ENCODE results near the gene CMC1.
"Not testable (repeated sequence)": the region's sequence is repeated elsewhere in the genome, so short reads cannot be mapped to it uniquely, and the experiment has no call there.

The CMC1 gene

GRCh38 chr3:28247286-28247685, 5.9 kb downstream of the CMC1 start:
- DNase-seq: no peak

DNA sequence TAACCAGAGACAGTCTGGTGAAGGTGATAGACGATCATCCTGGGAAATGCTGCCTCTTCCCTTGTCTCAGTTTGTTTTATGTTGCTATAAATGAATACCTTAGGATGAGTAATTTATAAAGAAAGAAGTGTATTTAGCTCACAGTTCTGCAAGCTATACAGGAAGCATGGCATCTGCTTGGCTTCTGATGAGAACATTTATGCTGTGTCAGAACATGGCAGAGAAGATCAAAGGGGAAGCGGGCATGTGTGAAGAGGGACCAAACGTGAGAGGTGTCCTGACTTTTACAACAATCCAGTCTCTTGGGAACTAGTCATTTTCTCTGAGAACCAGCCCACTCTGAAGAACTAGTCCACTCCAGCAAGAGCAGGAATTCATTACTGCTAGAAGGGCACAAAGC, 9.6 kb downstream of the CMC1 start:
- no peak for DNase-seq

DNA sequence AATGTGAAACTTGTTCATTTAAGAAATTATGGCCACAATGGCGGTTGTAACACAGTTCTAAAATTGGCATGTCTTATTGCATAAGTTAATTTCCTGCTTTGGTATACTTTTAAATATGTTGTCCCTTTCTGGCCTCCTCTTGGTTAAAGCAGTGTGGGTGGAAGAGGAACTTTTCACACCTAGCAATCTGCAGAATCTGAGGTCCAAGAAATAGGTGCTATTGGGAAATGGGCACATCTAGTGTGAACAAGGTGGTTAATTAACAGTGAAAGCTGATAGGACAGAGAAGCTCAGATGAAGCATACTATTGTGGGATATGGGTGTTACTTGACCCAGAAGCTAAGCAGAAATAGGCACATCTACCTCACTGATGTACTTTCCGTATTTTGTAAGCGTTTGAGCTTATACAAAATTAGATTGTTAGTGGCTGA, 10.6 kb downstream of the CMC1 start:
- DNase-seq: no peak

GRCh38 chr3:28253040-28253715, 11.8 kb downstream of the CMC1 start:
- no peak for DNase-seq

GRCh38 chr3:28262001-28262400, 20.6 kb downstream of the CMC1 start:
- DNase-seq: no peak

- no peak for DNase-seq
These were observed 24.2 kb downstream of the CMC1 start for GRCh38 chr3:28265641-28266040.

GRCh38 chr3:28267984-28268849, 26.8 kb downstream of the CMC1 start:
- no peak for DNase-seq

DNA sequence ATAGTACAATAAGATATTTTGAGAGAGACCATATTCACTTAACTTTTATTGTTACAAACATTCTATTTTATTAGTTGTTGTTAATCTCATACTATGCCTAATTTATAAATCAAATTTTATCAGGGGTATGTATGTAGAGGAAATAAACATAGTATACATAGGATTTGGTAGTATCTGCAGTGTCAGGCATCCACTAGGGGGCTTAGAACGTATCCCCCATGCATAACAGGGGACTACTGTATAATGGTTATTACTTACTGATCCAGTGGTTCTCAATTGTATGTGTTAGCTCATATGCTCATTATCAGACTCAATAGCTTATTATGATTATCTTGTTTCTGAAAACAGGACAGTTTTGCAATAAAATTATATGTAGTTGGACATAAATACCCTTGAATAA, 27.6 kb downstream of the CMC1 start:
- no peak for DNase-seq

DNA sequence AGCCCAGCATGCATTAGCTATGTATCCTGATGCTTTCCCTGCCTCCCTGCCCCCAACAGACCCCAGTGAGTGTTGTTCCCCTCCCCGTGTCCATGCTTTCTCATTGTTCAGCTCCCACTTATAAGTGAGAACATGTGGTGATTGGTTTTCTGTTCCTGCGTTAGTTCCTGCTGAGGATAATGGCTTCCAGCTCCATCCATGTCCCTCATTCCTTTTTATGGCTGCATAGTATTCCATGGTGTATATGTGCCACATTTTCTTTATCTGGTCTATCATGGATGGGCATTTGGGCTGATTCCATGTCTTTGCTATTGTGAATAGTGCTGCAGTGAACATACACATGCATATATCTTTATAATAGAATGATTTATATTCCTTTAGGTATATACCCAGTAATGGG, 28.5 kb downstream of the CMC1 start:
- DNase-seq: not testable (repeated sequence)

GRCh38 chr3:28273837-28274236, 32.4 kb downstream of the CMC1 start:
- no peak for DNase-seq

- DNase-seq: no peak
These were observed 37.5 kb downstream of the CMC1 start for GRCh38 chr3:28278918-28279317.

GRCh38 chr3:28279770-28280169, 38.4 kb downstream of the CMC1 start:
- no peak for DNase-seq

DNA sequence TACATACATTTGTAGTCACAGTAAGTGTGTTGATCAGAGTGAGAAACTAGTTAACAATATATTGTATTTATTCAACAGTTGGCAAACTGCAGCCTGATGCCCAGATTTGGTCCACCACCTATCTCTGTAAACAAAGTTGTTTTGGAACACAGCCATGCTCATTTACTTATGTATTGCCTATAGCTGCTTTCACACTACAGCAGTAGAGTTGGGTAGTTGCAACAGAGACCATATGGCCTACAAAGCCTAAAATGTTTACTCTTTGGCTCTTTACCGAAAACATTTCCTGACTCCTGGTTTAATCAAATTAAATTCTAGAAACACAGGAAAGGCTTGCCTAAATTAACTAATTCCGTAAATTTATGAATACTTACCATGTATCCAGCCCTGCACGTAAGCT, 39.4 kb downstream of the CMC1 start:
- DNase-seq: no peak

GRCh38 chr3:28286595-28286994, 45.2 kb downstream of the CMC1 start:
- DNase-seq: no peak

- no peak for DNase-seq
These were observed 45.6 kb downstream of the CMC1 start for GRCh38 chr3:28287046-28287445.

GRCh38 chr3:28290863-28291300, 49.5 kb downstream of the CMC1 start:
- no peak for DNase-seq

DNA sequence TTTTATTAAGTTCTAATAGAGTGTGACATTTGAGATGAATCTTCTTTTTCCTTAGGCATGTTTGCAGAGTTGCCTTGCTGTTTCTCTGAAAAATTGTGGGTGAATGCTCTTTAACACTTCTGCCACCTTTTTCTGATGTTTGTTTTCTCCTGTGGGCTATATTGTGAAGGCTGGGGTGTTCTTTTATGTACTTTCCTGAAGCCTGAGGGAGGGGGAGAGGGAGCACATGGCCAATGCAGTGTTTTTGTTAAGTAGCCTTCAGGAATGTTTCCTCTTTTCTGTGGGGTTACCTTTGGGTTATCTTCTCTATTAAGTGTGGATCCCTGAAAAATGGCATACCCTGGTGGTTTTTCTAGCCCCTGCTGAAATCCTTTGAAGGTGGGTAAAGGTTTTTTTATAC, 50.2 kb downstream of the CMC1 start:
- no peak for DNase-seq

- no peak for DNase-seq
These were observed 51.2 kb downstream of the CMC1 start for GRCh38 chr3:28292622-28293021.

GRCh38 chr3:28294667-28295413, 53.4 kb downstream of the CMC1 start:
- no peak for DNase-seq

- no peak for DNase-seq
These were observed 54.6 kb downstream of the CMC1 start for GRCh38 chr3:28295898-28296490.

DNA sequence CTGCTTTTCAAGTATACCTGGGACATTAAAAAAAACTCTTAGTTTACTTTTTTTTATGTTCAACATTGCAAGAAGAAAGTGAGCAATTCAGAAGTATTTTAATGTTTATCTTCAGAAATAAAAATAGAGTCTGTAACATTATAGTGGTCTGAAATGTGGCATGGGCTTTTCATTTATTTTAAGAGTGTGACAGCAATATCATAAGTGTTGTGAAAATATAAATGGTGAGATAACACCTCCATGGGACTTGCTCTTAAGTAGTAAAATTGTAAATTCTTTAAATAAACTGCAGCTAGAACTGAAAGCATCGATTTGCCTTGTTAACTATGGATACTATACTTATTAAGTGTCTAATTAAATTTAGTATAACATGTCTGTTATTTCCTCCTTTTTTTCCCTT, 58.3 kb downstream of the CMC1 start:
- no peak for DNase-seq

DNA sequence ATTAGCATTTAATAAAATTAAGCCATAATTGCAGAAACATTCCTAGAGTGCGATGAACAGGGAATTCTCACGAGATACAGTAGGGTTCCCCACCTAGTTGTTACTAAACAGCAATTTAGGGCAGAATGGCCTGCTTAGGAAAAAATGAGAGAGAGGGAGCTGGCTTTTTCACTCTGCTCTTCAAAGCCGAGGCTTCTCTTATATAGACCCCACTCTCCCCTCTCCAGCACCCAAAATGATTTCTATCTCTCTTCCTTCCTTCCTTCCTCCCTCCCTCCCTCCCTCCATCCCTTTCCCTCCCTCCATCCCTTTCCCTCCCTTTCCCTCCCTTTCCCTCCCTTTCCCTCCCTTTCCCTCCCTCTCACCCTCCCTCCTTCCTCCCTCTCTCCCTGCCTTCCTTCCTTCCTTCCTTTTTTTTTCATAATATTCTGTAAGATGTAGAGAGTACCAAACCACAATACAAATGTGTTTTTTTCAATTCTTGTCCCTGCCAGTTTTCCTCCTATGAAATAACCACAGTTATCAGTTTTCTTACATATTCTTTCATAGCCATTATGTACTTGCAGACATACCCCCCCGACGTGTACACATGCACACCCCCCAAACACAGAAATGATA, 59.0 kb downstream of the CMC1 start:
- DNase-seq: no peak

GRCh38 chr3:28301688-28302087, 60.3 kb downstream of the CMC1 start:
- no peak for DNase-seq

Data from activated CD4-positive, alpha-beta T cell treated with anti-CD3 and anti-CD28 coated beads, Interleukin-2, amount 50 U/mL, for 4 hours (primary cell).